H9 (cell line): ENCODE measurements around the gene NUDT15. TPM values are rescaled to one million over a fixed set of nuclear protein-coding genes. Genes with fewer than 3 reads are reported as not detected.

Source experiments
- DNase-seq: peaks from one replicate; pipeline ENCODE4 v3.0.0-alpha.2; 2017
- H2AFZ ChIP-seq: one replicate; pipeline ENCODE4 v1.6.1; 2013; ENCODE audit warnings: mild to moderate bottlenecking, low read length, control low read depth, moderate library complexity
- H2AK5ac ChIP-seq: 2 replicates; pipeline ENCODE4 v1.6.1; 2013; ENCODE audit warnings: low read length, control low read depth, mixed read lengths; ENCODE audit not compliant: insufficient read length
- H2BK120ac ChIP-seq: one replicate; pipeline ENCODE4 v1.6.1; 2013; ENCODE audit warnings: low read depth, mild to moderate bottlenecking, low read length, control low read depth, inconsistent platforms; ENCODE audit not compliant: poor library complexity, severe bottlenecking
- H2BK12ac ChIP-seq: 2 replicates; pipeline ENCODE4 v1.6.1; 2013; ENCODE audit warnings: low read length, control low read depth, mixed read lengths, low read depth; ENCODE audit not compliant: insufficient read length
- H2BK15ac ChIP-seq: 2 replicates; pipeline ENCODE4 v1.6.1; 2013; ENCODE audit warnings: low read depth, low read length, control low read depth
- H2BK20ac ChIP-seq: one replicate; pipeline ENCODE4 v1.6.1; 2013; ENCODE audit warnings: low read depth, mild to moderate bottlenecking, low read length, control low read depth, inconsistent platforms; ENCODE audit not compliant: poor library complexity, severe bottlenecking
- H2BK5ac ChIP-seq: 2 replicates; pipeline ENCODE4 v1.6.1; 2013; ENCODE audit warnings: low read length, control low read depth, mixed read lengths; ENCODE audit not compliant: insufficient read length
- H3K14ac ChIP-seq: 2 replicates; pipeline ENCODE4 v1.6.1; 2013; ENCODE audit warnings: low read length, control low read depth; ENCODE audit not compliant: insufficient read depth
- H3K18ac ChIP-seq: 2 replicates; pipeline ENCODE4 v1.6.1; 2013; ENCODE audit warnings: low read depth, mild to moderate bottlenecking, mixed read lengths, low read length, control low read depth; ENCODE audit not compliant: insufficient read length
- H3K23ac ChIP-seq: 2 replicates; pipeline ENCODE4 v1.6.1; 2013; ENCODE audit warnings: low read length, control low read depth, mixed read lengths, low read depth; ENCODE audit not compliant: insufficient read length
- H3K23me2 ChIP-seq: 2 replicates; pipeline ENCODE4 v1.6.1; 2013; ENCODE audit warnings: low read depth, mild to moderate bottlenecking, mixed read lengths, low read length, control low read depth; ENCODE audit not compliant: insufficient read length, poor library complexity, severe bottlenecking
- H3K27ac ChIP-seq: 2 replicates; pipeline ENCODE4 v1.5.1; 2013; ENCODE audit warnings: low read length, control low read depth, mixed read lengths, low read depth; ENCODE audit not compliant: insufficient read length
- H3K27me3 ChIP-seq: 2 replicates; pipeline ENCODE4 v1.6.1; 2013; ENCODE audit warnings: low read length, control low read depth, inconsistent platforms; ENCODE audit not compliant: insufficient read depth
- H3K4ac ChIP-seq: 2 replicates; pipeline ENCODE4 v1.6.1; 2013; ENCODE audit warnings: low read depth, mild to moderate bottlenecking, control low read depth, inconsistent platforms, low read length, moderate library complexity
- H3K4me1 ChIP-seq: 2 replicates; pipeline ENCODE4 v1.6.1; 2013; ENCODE audit warnings: low read length, control low read depth, inconsistent platforms; ENCODE audit not compliant: insufficient read depth
- H3K4me2 ChIP-seq: 2 replicates; pipeline ENCODE4 v1.6.1; 2013; ENCODE audit warnings: low read length, control low read depth, mixed read lengths; ENCODE audit not compliant: insufficient read length, insufficient read depth
- H3K56ac ChIP-seq: 2 replicates; pipeline ENCODE4 v1.6.1; 2013; ENCODE audit warnings: low read depth, mild to moderate bottlenecking, mixed read lengths, low read length, control low read depth; ENCODE audit not compliant: insufficient read length
- H3K79me1 ChIP-seq: 2 replicates; pipeline ENCODE4 v1.6.1; 2013; ENCODE audit warnings: low read depth, mild to moderate bottlenecking, moderate library complexity, low read length, control low read depth, inconsistent platforms; ENCODE audit not compliant: insufficient read depth, poor library complexity, severe bottlenecking
- H3K79me2 ChIP-seq: 2 replicates; pipeline ENCODE4 v1.6.1; 2013; ENCODE audit warnings: low read length, control low read depth, inconsistent platforms; ENCODE audit not compliant: insufficient read depth
- H3K9ac ChIP-seq: 2 replicates; pipeline ENCODE4 v1.6.1; 2013; ENCODE audit warnings: low read length, control low read depth, mixed read lengths; ENCODE audit not compliant: insufficient read length; ENCODE audit errors: extremely low read depth
- H3K9me3 ChIP-seq: one replicate; pipeline ENCODE4 v1.6.1; 2013; ENCODE audit warnings: low read depth, low read length, inconsistent platforms; ENCODE audit not compliant: control insufficient read depth
- H3T11ph ChIP-seq: one replicate; pipeline ENCODE4 v1.6.1; 2013; ENCODE audit warnings: mild to moderate bottlenecking, low read length, control low read depth, inconsistent platforms
- H4K20me1 ChIP-seq: one replicate; pipeline ENCODE4 v1.6.1; 2013; ENCODE audit not compliant: control insufficient read depth, insufficient read length, insufficient read depth
- H4K5ac ChIP-seq: 2 replicates; pipeline ENCODE4 v1.6.1; 2013; ENCODE audit warnings: low read depth, mild to moderate bottlenecking, mixed read lengths, low read length, control low read depth; ENCODE audit not compliant: insufficient read length
- H4K8ac ChIP-seq: replicated peaks from 2 replicates; pipeline ENCODE4 v1.6.1; 2013; ENCODE audit warnings: low read length, control low read depth, mixed read lengths, low read depth; ENCODE audit not compliant: insufficient read length
- H4K91ac ChIP-seq: 2 replicates; pipeline ENCODE4 v1.6.1; 2013; ENCODE audit warnings: low read depth, mild to moderate bottlenecking, moderate library complexity, mixed read lengths, low read length, control low read depth; ENCODE audit not compliant: insufficient read length
- H3K27ac Mint-ChIP-seq, 3 experiments: 2 replicates in 2 of 3; 3 replicates in 1 of 3; pipeline ENCODE4 v1.8.0; 2020 to 2021; ENCODE audit warnings: mixed read lengths in 3 of 3, mild to moderate bottlenecking in 1 of 3, moderate library complexity in 1 of 3
- H3K27me3 Mint-ChIP-seq: 2 replicates; pipeline ENCODE4 v1.8.0; 2021; ENCODE audit warnings: low read depth, mild to moderate bottlenecking, moderate library complexity, mixed read lengths
- H3K36me3 Mint-ChIP-seq, 3 experiments: 2 replicates in 2 of 3; 3 replicates in 1 of 3; pipeline ENCODE4 v1.8.0; 2020 to 2021; ENCODE audit warnings: low read depth in 3 of 3, mixed read lengths in 3 of 3; ENCODE audit not compliant: insufficient read depth in 1 of 3
- H3K4me1 Mint-ChIP-seq, 2 experiments: 2 replicates each; pipeline ENCODE4 v1.8.0; 2020; ENCODE audit warnings: mixed read lengths in 2 of 2
- H3K4me3 Mint-ChIP-seq, 2 experiments: 2 replicates in 1 of 2; 3 replicates in 1 of 2; pipeline ENCODE4 v1.8.0; 2020 to 2021; ENCODE audit warnings: mild to moderate bottlenecking in 2 of 2, mixed read lengths in 2 of 2, moderate library complexity in 1 of 2
- H3K9me3 Mint-ChIP-seq, 2 experiments: 2 replicates in 1 of 2; 3 replicates in 1 of 2; pipeline ENCODE4 v1.8.0; 2020; ENCODE audit warnings: mild to moderate bottlenecking in 2 of 2, mixed read lengths in 2 of 2, moderate library complexity in 1 of 2
- CTCF ChIP-seq: fragments of 200-600 bp; sonication (generic); conservative IDR thresholded peaks from 3 replicates; pipeline ENCODE4 v1.8.0; 2021; ENCODE audit warnings: antibody characterized with exemption, mild to moderate bottlenecking
- WGBS: extraction: QIAGEN DNeasy Blood & Tissue Kit; methylation state at CpG from one replicate; pipeline ENCODE4 v1.1.7; 2013; ENCODE audit warnings: missing lambda C conversion rate, low lambda C conversion rate, mixed read lengths; ENCODE audit not compliant: insufficient read length; ENCODE audit errors: extremely low coverage; 5-methylcytosine and 5-hydroxymethylcytosine counted together
- total RNA-seq: library from RNA; stranded (reverse); gene quantifications from 2 replicates; pipeline ENCODE4 v1.2.1, GENCODE V29; 2021

The NUDT15 gene
- total RNA-seq, 1 experiment from 2014 or later = 50.5 TPM

GRCh38 chr13:48078251-48078656 lies 40.7 kb downstream of the NUDT15 start:
- H2BK12ac ChIP-seq = no peak overlapping the region
- H2BK15ac ChIP-seq = no peak overlapping the region
- Mint-ChIP-seq H3K27ac (no peak overlapping the region), H3K27me3 (no peaks in the 10 kb centered on the region), H3K36me3 (peaks cover 63 to 92% (median 89%) of the 10 kb centered on the region in 3 experiments), H3K4me1 (no peaks in the 10 kb centered on the region), H3K9me3 (peaks cover 7 to 12% of the 10 kb centered on the region in 2 experiments), H3K4me3 (no peak overlapping the region)
- H3K27ac ChIP-seq = no peak overlapping the region
- no peak overlapping the region for H2BK5ac ChIP-seq
- DNase-seq = no peak
- H4K5ac ChIP-seq = no peak overlapping the region
- H3K9ac ChIP-seq = no peak overlapping the region
- H2BK20ac ChIP-seq = no peak overlapping the region
- peaks cover 11% of the 10 kb centered on the region for H3K9me3 ChIP-seq
- no peak overlapping the region for H4K8ac ChIP-seq
- no peaks in the 10 kb centered on the region for H3K27me3 ChIP-seq
- TF ChIP-seq CTCF = peak; percentile 46; the same call in 2 of the 3 replicates
- H3K4me2 ChIP-seq = no peak overlapping the region
- H3K79me1 ChIP-seq = no peaks in the 10 kb centered on the region
- H2BK120ac ChIP-seq = no peak overlapping the region
- H3K4ac ChIP-seq = no peak overlapping the region
- no peak overlapping the region for H3K14ac ChIP-seq
- H3T11ph ChIP-seq = no peak overlapping the region
- H3K4me1 ChIP-seq = no peaks in the 10 kb centered on the region
- H2AFZ ChIP-seq = no peak overlapping the region
- H3K56ac ChIP-seq = no peak overlapping the region
- no peaks in the 10 kb centered on the region for H3K23me2 ChIP-seq
- H3K79me2 ChIP-seq = no peaks in the 10 kb centered on the region
- no peaks in the 10 kb centered on the region for H4K20me1 ChIP-seq
- H2AK5ac ChIP-seq = no peak overlapping the region
- no peak overlapping the region for H3K18ac ChIP-seq
- WGBS = no CpG with 5 or more reads among the region's 2 CpGs
- no peak overlapping the region for H4K91ac ChIP-seq
- H3K23ac ChIP-seq = no peak overlapping the region
